ENCODE measurements around the gene KCNH3. TPM values are rescaled to one million over a fixed set of nuclear protein-coding genes. Genes with fewer than 3 reads are reported as not detected.
"Not testable (repeated sequence)": the region's sequence is repeated elsewhere in the genome, so short reads cannot be mapped to it uniquely, and the experiment has no call there.

KCNH3 gene
- total RNA-seq, 1 experiment from 2014 or later, result 1.7 TPM

DNA sequence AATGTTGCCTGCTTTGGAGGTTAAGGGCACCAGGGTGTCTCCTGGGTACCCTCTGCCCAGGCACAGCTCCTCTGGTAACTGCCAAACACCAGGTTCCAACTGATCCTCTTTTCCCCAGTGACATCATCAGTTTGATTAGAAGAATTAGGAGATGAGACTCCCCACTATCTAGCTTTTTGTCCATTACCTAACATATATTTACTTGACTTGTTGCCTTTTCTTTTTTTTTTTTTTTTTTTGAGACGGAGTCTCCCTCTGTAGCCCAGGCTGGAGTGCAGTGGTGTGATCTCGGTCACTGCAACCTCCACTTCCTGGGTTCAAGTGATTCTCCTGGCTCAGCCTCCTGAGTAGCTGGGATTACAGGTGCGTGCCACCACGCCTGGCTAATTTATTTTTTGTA lies 66.7 kb downstream of the KCNH3 start, which contains the start of gene FAM186B:
TSS of gene FAM186B (minus strand) at position 101 of the 400 bp plus-strand sequence. CDS start 162 bp downstream, outside the sequence.
- in situ Hi-C loops (cut with HindIII; ENCODE audit: low sequenced_read_pairs); DNase-seq (ENCODE audit: low spot score): not testable (repeated sequence)

Other genes starting within 250 kb of the KCNH3 start
- 1.8 and 2.2 TPM in 2 replicates for gene PRPH, start 243.9 kb upstream of the KCNH3 start, total RNA-seq (2014; rRNA removed; shearing (Covaris generic))
- gene TROAP, start 215.8 kb upstream of the KCNH3 start, total RNA-seq (2014; rRNA removed; shearing (Covaris generic)), result 39.1 and 43.0 TPM in 2 replicates
- 9.7 and 16.4 TPM in 2 replicates for gene C1QL4, start 201.8 kb upstream of the KCNH3 start, total RNA-seq (2014; rRNA removed; shearing (Covaris generic))
- 3.2 and 4.1 TPM in 2 replicates for gene DNAJC22, start 192.1 kb upstream of the KCNH3 start, total RNA-seq (2014; rRNA removed; shearing (Covaris generic))
- 65.1 and 67.0 TPM in 2 replicates for gene SPATS2, start 171.6 kb upstream of the KCNH3 start, total RNA-seq (2014; rRNA removed; shearing (Covaris generic))
- 143 and 148 TPM in 2 replicates for gene MCRS1, start 29.1 kb downstream of the KCNH3 start, total RNA-seq (2014; rRNA removed; shearing (Covaris generic))
- 0.06 TPM in 1 of 2 replicates, not detected in the other for gene FAM186B, start 66.6 kb downstream of the KCNH3 start, total RNA-seq (2014; rRNA removed; shearing (Covaris generic))
- gene PRPF40B, start 84.5 kb downstream of the KCNH3 start, total RNA-seq (2014; rRNA removed; shearing (Covaris generic)), result 11.2 and 16.4 TPM in 2 replicates
- gene FMNL3, start 168.4 kb downstream of the KCNH3 start, total RNA-seq (2014; rRNA removed; shearing (Covaris generic)), result 9.8 and 12.1 TPM in 2 replicates
- gene TMBIM6, start 202.5 kb downstream of the KCNH3 start, total RNA-seq (2014; rRNA removed; shearing (Covaris generic)), result 235 and 267 TPM in 2 replicates

All from G401 (cell line).